Heart right ventricle (tissue), 16 donors: ENCODE data around the gene WDR90. TPM values are rescaled to one million over a fixed set of nuclear protein-coding genes. Genes with fewer than 3 reads are reported as not detected.
A peak's percentile ranks its signal among the peaks of the same experiment; 100 is the strongest.

Experiments
- ATAC-seq, 8 donors: fragments of 200-7000 bp; cut with Tn5 transposase; one replicate each; pipeline ENCODE4 v1.9.1; 2020; ENCODE audit warnings: mild to moderate bottlenecking in 8 of 8, moderate library complexity in 8 of 8, moderate number of reproducible peaks in 1 of 8
- DNase-seq, 2 donors: peaks; one replicate each; pipeline ENCODE4 v3.0.0-alpha.2; 2020
- H3K27ac ChIP-seq, 10 donors: fragments of 200-600 bp; sonication (generic) in 2 of 10; one replicate each; pipeline versions ENCODE4 v1.5.0 to v1.8.0; 2020 to 2022; ENCODE audit warnings: mild to moderate bottlenecking in 3 of 10
- H3K27me3 ChIP-seq, 7 donors: fragments of 200-600 bp; one replicate each; pipeline ENCODE4 v1.8.0; 2021 to 2022; ENCODE audit warnings: mild to moderate bottlenecking in 2 of 7
- H3K36me3 ChIP-seq, 9 donors: fragments of 200-600 bp; sonication (generic) in 1 of 9; one replicate each; pipeline versions ENCODE4 v1.5.0 to v1.8.0; 2020 to 2022; ENCODE audit warnings: mild to moderate bottlenecking in 2 of 9
- H3K4me1 ChIP-seq, 9 donors: fragments of 200-600 bp; sonication (generic) in 1 of 9; one replicate each; pipeline versions ENCODE4 v1.5.0 to v1.8.0; 2020 to 2022; ENCODE audit warnings: mild to moderate bottlenecking in 4 of 9
- H3K4me3 ChIP-seq, 10 donors: fragments of 200-600 bp; sonication (generic) in 2 of 10; one replicate each; pipeline versions ENCODE4 v1.5.0 to v1.8.0; 2020 to 2022; ENCODE audit warnings: mild to moderate bottlenecking in 7 of 10, moderate library complexity in 2 of 10
- H3K9me3 ChIP-seq, 11 donors: fragments of 200-600 bp in 10 of 11; sonication (generic) in 2 of 11; one replicate each; pipeline versions ENCODE4 v1.5.0 to v1.8.0; 2013 to 2022; ENCODE audit warnings: mild to moderate bottlenecking in 2 of 11, control low read depth in 1 of 11, moderate library complexity in 1 of 11
- WGBS, 2 donors: extraction: QIAGEN DNeasy Blood & Tissue Kit; methylation state at CpG; one replicate each; pipeline ENCODE4 v1.1.7; 2013; ENCODE audit warnings: inconsistent platforms in 1 of 2; 5-methylcytosine and 5-hydroxymethylcytosine counted together
- intact Hi-C, 10 donors: fragments of 100-400 bp; cut with DNase I; formaldehyde crosslinking; loops; one replicate each; pipeline versions ENCODE4 v1.11.1 to v1.14.2; 2022
- polyA plus RNA-seq, 2 donors: library from polyadenylated mRNA; stranded (reverse); fragments of 200-250 nt; gene quantifications; one replicate each; pipeline ENCODE4 v1.2.3, GENCODE V29; 2013
- total RNA-seq, 10 donors: library from RNA; stranded (reverse); fragmentation: NEBNext Ultra II Directional in 3 of 10; extraction: Animal tissue kit (Norgen Biotek cat#: 25700) in 3 of 10; gene quantifications; one replicate each; pipeline versions ENCODE4 v1.2.1 to v1.2.4, GENCODE V29; 2021 to 2023
- TF ChIP-seq, protein P1 (sequence below), 9 donors: fragments of 200-600 bp; sonication (generic) in 2 of 9; IDR thresholded peaks; one replicate each; pipeline versions ENCODE4 v1.5.0 to v1.8.0; 2021 to 2022; ENCODE audit warnings: antibody characterized with exemption in 9 of 9, mild to moderate bottlenecking in 5 of 9, moderate library complexity in 1 of 9
- donor health status: Arrhythmogenic right ventricular cardiomyopathy.
- donor health status: ischemic (EF 13 %, LVEDD 7.1; RV severe dilation, severe dysfunction).
- donor health status: healthy with polysubstance abuse.
- donor health status: DM: no; HTN: yes; CAD: no.
- donor health status: DM: no; HTN: no; CAD: no.
- donor health status: ischemic (EF 25% LVEDD 6.9; RV normal size, moderate dysfunction).
- donor health status: ischemic (EF 25% LVEDD 5.7; RV mildly dilated, moderate dysfunction).
- donor health status: healthy.
- donor health status: DM: yes; HTN: yes; CAD: no.
- donor health status: Ischemic cardiomyopathy.
- donor health status: ischemic (EF 35%, LVEDD 5.7; RV mildly dilated, moderate dysfunction).
- donor health status: nonischemic (EF 11% LVEDD 7.7; RV severe dilation, severe dysfunction).
- donor health status: DM: yes; HTN: yes; CAD: no.
- donor health status: PGD.
- donor health status: ischemic (EF 29% LVEDD 5.4; RV normal size, mild dysfunction).
- donor health status: nonischemic (EF 23%, LVEDD 6.1; RV moderate dilation, normal function).

The WDR90 gene
- total and polyA plus RNA-seq, 12 donors = 7.1 to 23.8 (median 9.9) TPM

- Histone ChIP-seq H3K36me3 (peaks cover 0 to 51% (median 35%) of the 10 kb centered on the region in 9 donors), H3K27ac (no peak overlapping the region), H3K4me3 (peak overlapping the region in 1 of 10 donors; percentile 98), H3K27me3 (no peaks in the 10 kb centered on the region), H3K9me3 (no peaks in the 10 kb centered on the region), H3K4me1 (peaks cover 6 to 30% (median 21%) of the 10 kb centered on the region in 9 donors)
- intact Hi-C loops = loop anchor here in 2 of 10 donors (10.0 kb wide), 1 partner anchor 85 kb away; no protein-coding TSS in a partner anchor
- 92 to 97% methylated on average over 13 of the region's 13 CpGs for WGBS, 2 donors
- TF ChIP-seq, protein P1, sequence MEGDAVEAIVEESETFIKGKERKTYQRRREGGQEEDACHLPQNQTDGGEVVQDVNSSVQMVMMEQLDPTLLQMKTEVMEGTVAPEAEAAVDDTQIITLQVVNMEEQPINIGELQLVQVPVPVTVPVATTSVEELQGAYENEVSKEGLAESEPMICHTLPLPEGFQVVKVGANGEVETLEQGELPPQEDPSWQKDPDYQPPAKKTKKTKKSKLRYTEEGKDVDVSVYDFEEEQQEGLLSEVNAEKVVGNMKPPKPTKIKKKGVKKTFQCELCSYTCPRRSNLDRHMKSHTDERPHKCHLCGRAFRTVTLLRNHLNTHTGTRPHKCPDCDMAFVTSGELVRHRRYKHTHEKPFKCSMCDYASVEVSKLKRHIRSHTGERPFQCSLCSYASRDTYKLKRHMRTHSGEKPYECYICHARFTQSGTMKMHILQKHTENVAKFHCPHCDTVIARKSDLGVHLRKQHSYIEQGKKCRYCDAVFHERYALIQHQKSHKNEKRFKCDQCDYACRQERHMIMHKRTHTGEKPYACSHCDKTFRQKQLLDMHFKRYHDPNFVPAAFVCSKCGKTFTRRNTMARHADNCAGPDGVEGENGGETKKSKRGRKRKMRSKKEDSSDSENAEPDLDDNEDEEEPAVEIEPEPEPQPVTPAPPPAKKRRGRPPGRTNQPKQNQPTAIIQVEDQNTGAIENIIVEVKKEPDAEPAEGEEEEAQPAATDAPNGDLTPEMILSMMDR (IDR thresholded peaks at IDR 0.05) = no peak
- no peak for ATAC-seq
- DNase-seq = no peak
Observed at GRCh38 chr16:669666-670065, 20.5 kb downstream of the WDR90 start.

DNA sequence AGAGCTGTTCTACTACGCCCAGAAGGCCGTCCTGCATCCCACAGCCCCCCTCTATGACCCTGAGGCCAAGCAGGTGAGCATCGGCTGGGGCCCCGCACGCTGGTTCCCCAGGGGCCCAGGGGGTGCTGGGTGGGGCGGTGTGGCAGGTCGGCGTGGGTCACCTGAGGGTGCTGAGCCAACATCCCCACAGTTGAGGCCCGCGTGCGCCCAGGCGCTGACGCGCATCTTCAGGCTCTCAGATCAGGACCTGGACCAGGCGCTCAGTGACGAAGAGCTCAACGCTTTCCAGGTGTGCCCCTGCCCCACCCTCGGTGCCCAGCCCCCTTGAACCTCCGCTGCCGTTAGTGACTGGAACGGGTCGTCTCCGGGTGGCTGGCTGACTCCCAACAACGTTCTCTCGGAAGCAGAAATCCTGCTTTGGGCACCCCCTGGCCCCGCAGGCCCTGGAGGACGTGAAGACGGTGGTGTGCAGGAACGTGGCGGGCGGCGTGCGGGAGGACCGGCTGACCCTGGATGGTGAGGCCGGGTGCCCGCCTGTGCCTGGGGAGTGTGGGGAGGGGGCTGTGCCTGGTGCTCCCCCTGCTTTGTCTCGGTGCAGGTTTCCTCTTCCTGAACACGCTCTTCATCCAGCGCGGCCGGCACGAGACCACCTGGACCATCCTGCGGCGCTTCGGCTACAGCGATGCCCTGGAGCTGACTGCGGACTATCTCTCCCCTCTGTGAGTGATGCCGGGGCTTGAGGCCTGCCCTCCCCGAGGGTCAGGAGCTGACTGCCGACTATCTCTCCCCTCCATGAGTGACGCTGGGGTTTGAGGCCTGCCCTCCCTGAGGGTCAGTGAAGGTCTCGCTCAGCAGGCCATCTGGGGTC, 21.6 kb downstream of the WDR90 start:
- Histone ChIP-seq H3K27me3 (peaks cover 0 to 7% (median 0%) of the 10 kb centered on the region in 7 donors), H3K9me3 (no peaks in the 10 kb centered on the region), H3K27ac (no peak overlapping the region), H3K36me3 (peaks cover 0 to 51% (median 35%) of the 10 kb centered on the region in 9 donors), H3K4me1 (peaks cover 8 to 39% (median 29%) of the 10 kb centered on the region in 9 donors), H3K4me3 (no peak overlapping the region)
- intact Hi-C loops = no loop called here
- TF ChIP-seq, protein P1 (IDR thresholded peaks at IDR 0.05) = no peak
- WGBS, 2 donors = 89 to 93% methylated on average over 52 of the region's 52 CpGs
- DNase-seq (no peak), ATAC-seq (no peak)

- Histone ChIP-seq H3K9me3 (no peaks in the 10 kb centered on the region), H3K4me3 (no peak overlapping the region), H3K27ac (no peak overlapping the region), H3K4me1 (peaks cover 8 to 43% (median 32%) of the 10 kb centered on the region in 9 donors), H3K27me3 (peaks cover 0 to 15% (median 0%) of the 10 kb centered on the region in 7 donors), H3K36me3 (peaks cover 0 to 51% (median 35%) of the 10 kb centered on the region in 9 donors)
- DNase-seq (no peak), ATAC-seq (no peak)
- intact Hi-C loops = no loop called here
- TF ChIP-seq, protein P1 (IDR thresholded peaks at IDR 0.05) = no peak
- 86% methylated on average over 38 to 40 of the region's 40 CpGs for WGBS, 2 donors
Observed at GRCh38 chr16:671353-672131, 22.4 kb downstream of the WDR90 start.

DNA sequence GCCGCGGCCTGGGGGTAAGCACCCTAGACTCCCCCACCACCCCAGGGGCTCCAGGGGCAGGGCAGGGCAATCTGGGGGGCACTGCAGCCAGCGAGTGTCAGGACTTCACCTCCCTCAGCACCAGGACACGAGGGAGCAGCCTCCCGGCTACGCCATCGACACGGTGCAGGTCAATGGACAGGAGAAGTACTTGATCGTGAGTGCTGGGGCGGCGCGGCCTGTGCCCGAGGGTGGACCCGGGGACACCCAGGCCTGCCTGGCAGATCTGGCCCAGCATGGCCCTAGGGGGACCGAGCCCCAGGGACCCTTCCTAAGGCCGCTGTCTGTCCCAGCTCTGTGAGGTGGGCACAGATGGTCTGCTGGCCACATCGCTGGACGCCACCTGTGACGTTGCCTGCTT, 23.2 kb downstream of the WDR90 start:
- Histone ChIP-seq H3K27me3 (peaks cover 0 to 22% (median 0%) of the 10 kb centered on the region in 7 donors), H3K27ac (no peak overlapping the region), H3K9me3 (no peaks in the 10 kb centered on the region), H3K4me3 (no peak overlapping the region), H3K4me1 (peaks cover 8 to 39% (median 27%) of the 10 kb centered on the region in 9 donors), H3K36me3 (peaks cover 0 to 51% (median 35%) of the 10 kb centered on the region in 9 donors)
- intact Hi-C loops = no loop called here
- 90% methylated on average over 19 of the region's 19 CpGs for WGBS, 2 donors
- ATAC-seq = no peak
- TF ChIP-seq, protein P1 (IDR thresholded peaks at IDR 0.05) = no peak
- no peak for DNase-seq
